GM21447 (cell line): Measurements from ENCODE around the gene CEACAM1.
A peak's percentile ranks its signal among the peaks of the same experiment; 100 is the strongest.
"Not testable (repeated sequence)": the region's sequence is repeated elsewhere in the genome, so short reads cannot be mapped to it uniquely, and the experiment has no call there.

ENCODE experiments used
- ATAC-seq: cut with Tn5 transposase; IDR thresholded peaks from one replicate; pipeline ENCODE4 v1.9.1; 2021; ENCODE audit not compliant: unreplicated experiment

CEACAM1 gene

GRCh38 chr19:42512743-42513304, 15.5 kb downstream of the CEACAM1 start:
- peak; percentile 61 for ATAC-seq

- ATAC-seq: no peak
Measured at GRCh38 chr19:42512130-42512636, 16.1 kb downstream of the CEACAM1 start.

GRCh38 chr19:42511340-42511739, 16.9 kb downstream of the CEACAM1 start:
- no peak for ATAC-seq

- no peak for ATAC-seq
Measured at GRCh38 chr19:42508892-42509444, 19.3 kb downstream of the CEACAM1 start.

- ATAC-seq: no peak
Measured at GRCh38 chr19:42505066-42505465, 23.2 kb downstream of the CEACAM1 start.

- ATAC-seq: no peak
Measured at GRCh38 chr19:42501733-42502132, 26.5 kb downstream of the CEACAM1 start.

- not testable (repeated sequence) for ATAC-seq
Measured at GRCh38 chr19:42501243-42501642, 27.0 kb downstream of the CEACAM1 start.

GRCh38 chr19:42498169-42498757, 30.0 kb downstream of the CEACAM1 start:
- ATAC-seq: no peak

GRCh38 chr19:42497492-42498168, 30.7 kb downstream of the CEACAM1 start:
- ATAC-seq: no peak

GRCh38 chr19:42496460-42497133, 31.7 kb downstream of the CEACAM1 start:
- no peak for ATAC-seq

- no peak for ATAC-seq
Measured at GRCh38 chr19:42495663-42496062, 32.6 kb downstream of the CEACAM1 start.

- no peak for ATAC-seq
Measured at GRCh38 chr19:42494321-42494720, 34.0 kb downstream of the CEACAM1 start.

GRCh38 chr19:42488783-42489521, 39.3 kb downstream of the CEACAM1 start:
- no peak for ATAC-seq

GRCh38 chr19:42487798-42488178, 40.5 kb downstream of the CEACAM1 start:
- no peak for ATAC-seq

- no peak for ATAC-seq
Measured at GRCh38 chr19:42487032-42487797, 41.1 kb downstream of the CEACAM1 start.

- ATAC-seq: not testable (repeated sequence)
Measured at GRCh38 chr19:42485036-42485435, 43.2 kb downstream of the CEACAM1 start.

- no peak for ATAC-seq
Measured at GRCh38 chr19:42480335-42481095, 47.8 kb downstream of the CEACAM1 start.

GRCh38 chr19:42479736-42480135, 48.5 kb downstream of the CEACAM1 start:
- ATAC-seq: no peak

GRCh38 chr19:42478765-42479311, 49.4 kb downstream of the CEACAM1 start:
- no peak for ATAC-seq
